Fibroblast of lung (primary cell): ENCODE results near the gene SHC1. TPM values are rescaled to one million over a fixed set of nuclear protein-coding genes. Genes with fewer than 3 reads are reported as not detected.

Experiments
- DNase-seq, 2 donors: peaks; one replicate each; pipeline versions ENCODE4 v3.0.0 to v3.0.0-alpha.2; 2010; ENCODE audit warnings: low read depth in 2 of 2
- H2AFZ ChIP-seq: 2 replicates; pipeline ENCODE4 v1.5.1; 2012; ENCODE audit warnings: low read length, control low read depth, inconsistent platforms
- H3K27ac ChIP-seq: 2 replicates; pipeline ENCODE4 v1.5.1; 2011; ENCODE audit warnings: low read length, control low read depth; ENCODE audit not compliant: insufficient read depth
- H3K27me3 ChIP-seq: 2 replicates; pipeline ENCODE4 v1.5.1; 2011; ENCODE audit warnings: mild to moderate bottlenecking, low read length; ENCODE audit not compliant: control insufficient read depth, insufficient read depth
- H3K36me3 ChIP-seq: 2 replicates; pipeline ENCODE4 v1.5.1; 2011; ENCODE audit warnings: low read length; ENCODE audit not compliant: control insufficient read depth, insufficient read depth
- H3K4me1 ChIP-seq: 2 replicates; pipeline ENCODE4 v1.5.1; 2011; ENCODE audit warnings: low read length; ENCODE audit not compliant: control insufficient read depth, insufficient read depth; ENCODE audit errors: extremely low read depth
- H3K4me2 ChIP-seq: 2 replicates; pipeline ENCODE4 v1.5.1; 2011; ENCODE audit warnings: low read length, control low read depth; ENCODE audit not compliant: insufficient read depth; ENCODE audit errors: extremely low read depth
- H3K4me3 ChIP-seq, 4 experiments: fragments of 200-600 bp in 1 of 4; sonication (generic) in 1 of 4; replicated peaks in 1 of 4; 2 replicates each; pipeline ENCODE4 v1.5.1; 2011 to 2016; ENCODE audit warnings: low read length in 4 of 4, low read depth in 3 of 4, mild to moderate bottlenecking in 3 of 4, control low read depth in 2 of 4, inconsistent platforms in 1 of 4, mixed read lengths in 1 of 4; ENCODE audit not compliant: insufficient read depth in 1 of 4; ENCODE audit errors: control extremely low read depth in 1 of 4
- H3K79me2 ChIP-seq: 2 replicates; pipeline ENCODE4 v1.5.1; 2012; ENCODE audit warnings: mild to moderate bottlenecking, low read length, inconsistent platforms; ENCODE audit not compliant: control insufficient read depth, insufficient read depth
- H3K9ac ChIP-seq: 2 replicates; pipeline ENCODE4 v1.5.1; 2011; ENCODE audit warnings: mild to moderate bottlenecking, low read length, control low read depth; ENCODE audit not compliant: insufficient read depth
- H3K9me3 ChIP-seq: 2 replicates; pipeline ENCODE4 v1.5.1; 2012; ENCODE audit warnings: low read depth, low read length; ENCODE audit not compliant: control insufficient read depth, insufficient read depth
- H4K20me1 ChIP-seq: 2 replicates; pipeline ENCODE4 v1.5.1; 2011; ENCODE audit warnings: low read length; ENCODE audit not compliant: control insufficient read depth, insufficient read depth; ENCODE audit errors: extremely low read depth
- EZH2 ChIP-seq: IDR thresholded peaks from 2 replicates; pipeline ENCODE4 v1.5.1; 2012; ENCODE audit warnings: low read length, control low read depth, mild to moderate bottlenecking; ENCODE audit errors: missing control alignments
- polyA plus RNA-seq, 2 donors: library from polyadenylated mRNA; depleted of rRNA in 1 of 2; stranded (reverse) in 1 of 2; unstranded in 1 of 2; fragments of >200 nt; gene quantifications; 2 replicates each; pipeline ENCODE4 v1.2.1, GENCODE V29; 2011 to 2012; ENCODE audit warnings: missing spikeins in 1 of 2
- total RNA-seq: library from RNA; depleted of rRNA; stranded (reverse); fragments of >200 nt; gene quantifications from 2 replicates; pipeline ENCODE4 v1.2.1, GENCODE V29; 2014
- TF ChIP-seq, protein P1 (sequence below), 2 donors: IDR thresholded peaks in 1 of 2; conservative IDR thresholded peaks in 1 of 2; 1 replicate in 1 of 2; 2 replicates in 1 of 2; pipeline ENCODE4 v1.5.1; 2011 to 2012; ENCODE audit warnings: low read length in 2 of 2, control low read depth in 1 of 2, inconsistent platforms in 1 of 2, low read depth in 1 of 2, mild to moderate bottlenecking in 1 of 2

SHC1 gene
- total and polyA plus RNA-seq, 2 donors (not counting 1 experiment from before 2014, with no cell fraction given): 245 to 277 TPM

GRCh38 chr1:154983776-154984466 lies 13.4 kb upstream of the SHC1 start:
- peaks cover 16% of the 10 kb centered on the region for H3K79me2 ChIP-seq
- TF ChIP-seq, protein P1, sequence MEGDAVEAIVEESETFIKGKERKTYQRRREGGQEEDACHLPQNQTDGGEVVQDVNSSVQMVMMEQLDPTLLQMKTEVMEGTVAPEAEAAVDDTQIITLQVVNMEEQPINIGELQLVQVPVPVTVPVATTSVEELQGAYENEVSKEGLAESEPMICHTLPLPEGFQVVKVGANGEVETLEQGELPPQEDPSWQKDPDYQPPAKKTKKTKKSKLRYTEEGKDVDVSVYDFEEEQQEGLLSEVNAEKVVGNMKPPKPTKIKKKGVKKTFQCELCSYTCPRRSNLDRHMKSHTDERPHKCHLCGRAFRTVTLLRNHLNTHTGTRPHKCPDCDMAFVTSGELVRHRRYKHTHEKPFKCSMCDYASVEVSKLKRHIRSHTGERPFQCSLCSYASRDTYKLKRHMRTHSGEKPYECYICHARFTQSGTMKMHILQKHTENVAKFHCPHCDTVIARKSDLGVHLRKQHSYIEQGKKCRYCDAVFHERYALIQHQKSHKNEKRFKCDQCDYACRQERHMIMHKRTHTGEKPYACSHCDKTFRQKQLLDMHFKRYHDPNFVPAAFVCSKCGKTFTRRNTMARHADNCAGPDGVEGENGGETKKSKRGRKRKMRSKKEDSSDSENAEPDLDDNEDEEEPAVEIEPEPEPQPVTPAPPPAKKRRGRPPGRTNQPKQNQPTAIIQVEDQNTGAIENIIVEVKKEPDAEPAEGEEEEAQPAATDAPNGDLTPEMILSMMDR (conservative IDR thresholded peaks at IDR 0.05 in 1 of 2, IDR thresholded peaks at IDR 0.05 in 1 of 2; ENCODE audit: low read depth in 1 of 2, low read length in 2 of 2): no peak
- TF ChIP-seq EZH2: no peak
- no peaks in the 10 kb centered on the region for H3K9me3 ChIP-seq
- peak overlapping the region; percentile 95 for H3K4me2 ChIP-seq
- peak overlapping the region; percentile 46 for H3K27ac ChIP-seq
- H3K36me3 ChIP-seq: peaks cover 8% of the 10 kb centered on the region
- H4K20me1 ChIP-seq: no peaks in the 10 kb centered on the region
- peak overlapping the region; percentile 77 to 100 (median 94) for H3K4me3 ChIP-seq
- no peaks in the 10 kb centered on the region for H3K27me3 ChIP-seq
- DNase-seq: no peak
- H2AFZ ChIP-seq: no peak overlapping the region
- H3K4me1 ChIP-seq: peaks cover 6% of the 10 kb centered on the region
- H3K9ac ChIP-seq: peak overlapping the region; percentile 66

GRCh38 chr1:154982897-154983648 lies 12.5 kb upstream of the SHC1 start, which contains the start of gene FLAD1:
TSS of gene FLAD1 (plus strand) at chr1:154983344. CDS start at chr1:154983695, 351 bp downstream.
- Histone ChIP-seq H2AFZ (peak within 1 kb of the TSS; percentile 84), H3K79me2 (peaks cover 21% of the 10 kb centered on the region), H4K20me1 (no peaks in the 10 kb centered on the region), H3K4me1 (peaks cover 6% of the 10 kb centered on the region), H3K4me3 (peak within 1 kb of the TSS; percentile 77 to 100 (median 94)), H3K27ac (peak within 1 kb of the TSS; percentile 46), H3K9me3 (no peaks in the 10 kb centered on the region), H3K9ac (peak within 1 kb of the TSS; percentile 66), H3K36me3 (peaks cover 3% of the 10 kb centered on the region), H3K27me3 (no peaks in the 10 kb centered on the region), H3K4me2 (peak within 1 kb of the TSS; percentile 95)
- TF ChIP-seq EZH2: no peak
- TF ChIP-seq, protein P1 (conservative IDR thresholded peaks at IDR 0.05 in 1 of 2, IDR thresholded peaks at IDR 0.05 in 1 of 2; ENCODE audit: low read depth in 1 of 2, low read length in 2 of 2): no peak
- peak; percentile 100 for DNase-seq

- H3K4me3 ChIP-seq: peak overlapping the region in 3 of 4 experiments; percentile 41 to 100 (median 98)
- peaks cover 6% of the 10 kb centered on the region for H3K4me1 ChIP-seq
- H3K4me2 ChIP-seq: peak overlapping the region; percentile 89
- H3K27ac ChIP-seq: no peak overlapping the region
- H3K79me2 ChIP-seq: peaks cover 28% of the 10 kb centered on the region
- H3K36me3 ChIP-seq: no peaks in the 10 kb centered on the region
- DNase-seq: no peak
- H3K27me3 ChIP-seq: no peaks in the 10 kb centered on the region
- no peak overlapping the region for H3K9ac ChIP-seq
- no peaks in the 10 kb centered on the region for H3K9me3 ChIP-seq
- no peak for TF ChIP-seq EZH2
- TF ChIP-seq, protein P1 (conservative IDR thresholded peaks at IDR 0.05 in 1 of 2, IDR thresholded peaks at IDR 0.05 in 1 of 2; ENCODE audit: low read depth in 1 of 2, low read length in 2 of 2): no peak
- no peaks in the 10 kb centered on the region for H4K20me1 ChIP-seq
- peak overlapping the region; percentile 84 for H2AFZ ChIP-seq
Measured at GRCh38 chr1:154982341-154982740, 11.8 kb upstream of the SHC1 start.
